Uterus (tissue), 4 donors: ENCODE measurements around the gene ADCY3. TPM values are rescaled to one million over a fixed set of nuclear protein-coding genes. Genes with fewer than 3 reads are reported as not detected.

Experiments used
- DNase-seq, 2 donors: peaks; one replicate each; pipeline ENCODE4 v3.0.0-alpha.2; 2019 to 2020
- H3K27ac ChIP-seq, 2 donors: fragments of 200-600 bp; sonication (generic); 1 replicate in 1 of 2; 2 replicates in 1 of 2; pipeline ENCODE4 v1.5.1; 2016 to 2018
- H3K27me3 ChIP-seq, 2 donors: fragments of 200-600 bp; sonication (generic); one replicate each; pipeline ENCODE4 v1.5.1; 2018 to 2019; ENCODE audit warnings: control low read depth in 1 of 2
- H3K36me3 ChIP-seq, 2 donors: fragments of 200-600 bp; sonication (generic); one replicate each; pipeline ENCODE4 v1.5.1; 2019; ENCODE audit warnings: control low read depth in 1 of 2
- H3K4me1 ChIP-seq, 2 donors: fragments of 200-600 bp; sonication (generic); one replicate each; pipeline ENCODE4 v1.5.1; 2018 to 2019; ENCODE audit warnings: control low read depth in 1 of 2
- H3K4me3 ChIP-seq, 2 donors: fragments of 200-600 bp; sonication (generic); 1 replicate in 1 of 2; 2 replicates in 1 of 2; pipeline ENCODE4 v1.5.1; 2018 to 2019; ENCODE audit warnings: mild to moderate bottlenecking in 1 of 2
- H3K9me3 ChIP-seq, 2 donors: fragments of 200-600 bp; sonication (generic); one replicate each; pipeline ENCODE4 v1.5.1; 2019; ENCODE audit warnings: control low read depth in 1 of 2
- POLR2A ChIP-seq, 2 donors: fragments of 450-650 bp; IDR thresholded peaks; one replicate each; pipeline ENCODE4 v1.6.1; 2016; ENCODE audit warnings: antibody characterized with exemption in 2 of 2, mild to moderate bottlenecking in 1 of 2, moderate library complexity in 1 of 2
- intact Hi-C: fragments of 100-400 bp; cut with DNase I; formaldehyde crosslinking; loops from one replicate; pipeline ENCODE4 v1.15.1; 2023; ENCODE audit warnings: low total_unique reads
- total RNA-seq, 4 donors: library from RNA; depleted of rRNA in 3 of 4; stranded (reverse); fragments of >200 nt in 3 of 4; gene quantifications; one replicate each; pipeline versions ENCODE4 v1.1.0 to v1.2.4, GENCODE V29; 2014 to 2023
- TF ChIP-seq, protein P1 (sequence below), 4 experiments: fragments of 200-600 bp in 2 of 4; fragments of 450-650 bp in 2 of 4; sonication (generic) in 2 of 4; IDR thresholded peaks; one replicate each; pipeline ENCODE4 v1.5.1; 2016 to 2019; ENCODE audit warnings: antibody characterized with exemption in 4 of 4, mild to moderate bottlenecking in 2 of 4, moderate library complexity in 1 of 4
- donor health status: DM: yes; HTN: yes; CAD: no.

Gene ADCY3
- total RNA-seq, 4 donors from 2014 or later, result 37.9 to 104 (median 51.7) TPM

- no peaks in the 10 kb centered on the region for H3K9me3 ChIP-seq
- intact Hi-C loops, result no loop called here
- no peaks in the 10 kb centered on the region for H3K4me1 ChIP-seq
- no peaks in the 10 kb centered on the region for H3K27me3 ChIP-seq
- no peak for TF ChIP-seq POLR2A (IDR thresholded peaks at IDR 0.05)
- TF ChIP-seq, protein P1, sequence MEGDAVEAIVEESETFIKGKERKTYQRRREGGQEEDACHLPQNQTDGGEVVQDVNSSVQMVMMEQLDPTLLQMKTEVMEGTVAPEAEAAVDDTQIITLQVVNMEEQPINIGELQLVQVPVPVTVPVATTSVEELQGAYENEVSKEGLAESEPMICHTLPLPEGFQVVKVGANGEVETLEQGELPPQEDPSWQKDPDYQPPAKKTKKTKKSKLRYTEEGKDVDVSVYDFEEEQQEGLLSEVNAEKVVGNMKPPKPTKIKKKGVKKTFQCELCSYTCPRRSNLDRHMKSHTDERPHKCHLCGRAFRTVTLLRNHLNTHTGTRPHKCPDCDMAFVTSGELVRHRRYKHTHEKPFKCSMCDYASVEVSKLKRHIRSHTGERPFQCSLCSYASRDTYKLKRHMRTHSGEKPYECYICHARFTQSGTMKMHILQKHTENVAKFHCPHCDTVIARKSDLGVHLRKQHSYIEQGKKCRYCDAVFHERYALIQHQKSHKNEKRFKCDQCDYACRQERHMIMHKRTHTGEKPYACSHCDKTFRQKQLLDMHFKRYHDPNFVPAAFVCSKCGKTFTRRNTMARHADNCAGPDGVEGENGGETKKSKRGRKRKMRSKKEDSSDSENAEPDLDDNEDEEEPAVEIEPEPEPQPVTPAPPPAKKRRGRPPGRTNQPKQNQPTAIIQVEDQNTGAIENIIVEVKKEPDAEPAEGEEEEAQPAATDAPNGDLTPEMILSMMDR (IDR thresholded peaks at IDR 0.05), result no peak
- H3K36me3 ChIP-seq, result no peaks in the 10 kb centered on the region
- DNase-seq, result no peak
- no peak overlapping the region for H3K27ac ChIP-seq
- no peak overlapping the region for H3K4me3 ChIP-seq
Observed at GRCh38 chr2:24948506-24948905, 28.5 kb upstream of the ADCY3 start.

- DNase-seq, result no peak
- Histone ChIP-seq H3K27ac (no peak overlapping the region), H3K36me3 (no peaks in the 10 kb centered on the region), H3K4me3 (no peak overlapping the region), H3K9me3 (no peaks in the 10 kb centered on the region), H3K27me3 (no peaks in the 10 kb centered on the region), H3K4me1 (no peaks in the 10 kb centered on the region)
- no peak for TF ChIP-seq POLR2A (IDR thresholded peaks at IDR 0.05)
- TF ChIP-seq, protein P1 (IDR thresholded peaks at IDR 0.05), result no peak
- intact Hi-C loops, result no loop called here
Observed at GRCh38 chr2:24947561-24948157, 27.6 kb upstream of the ADCY3 start.

GRCh38 chr2:24945907-24946306 lies 25.9 kb upstream of the ADCY3 start:
- H3K4me3 ChIP-seq, result no peak overlapping the region
- no peaks in the 10 kb centered on the region for H3K9me3 ChIP-seq
- no peaks in the 10 kb centered on the region for H3K27me3 ChIP-seq
- no peaks in the 10 kb centered on the region for H3K4me1 ChIP-seq
- no peak for DNase-seq
- no peaks in the 10 kb centered on the region for H3K36me3 ChIP-seq
- H3K27ac ChIP-seq, result no peak overlapping the region
- no peak for TF ChIP-seq POLR2A (IDR thresholded peaks at IDR 0.05)
- TF ChIP-seq, protein P1 (IDR thresholded peaks at IDR 0.05), result no peak
- intact Hi-C loops, result no loop called here

GRCh38 chr2:24943427-24944053 lies 23.5 kb upstream of the ADCY3 start:
- Histone ChIP-seq H3K36me3 (no peaks in the 10 kb centered on the region), H3K4me1 (no peaks in the 10 kb centered on the region), H3K4me3 (no peak overlapping the region), H3K27ac (no peak overlapping the region), H3K9me3 (no peaks in the 10 kb centered on the region), H3K27me3 (no peaks in the 10 kb centered on the region)
- intact Hi-C loops, result no loop called here
- TF ChIP-seq, protein P1 (IDR thresholded peaks at IDR 0.05), result no peak
- no peak for TF ChIP-seq POLR2A (IDR thresholded peaks at IDR 0.05)
- no peak for DNase-seq

DNA sequence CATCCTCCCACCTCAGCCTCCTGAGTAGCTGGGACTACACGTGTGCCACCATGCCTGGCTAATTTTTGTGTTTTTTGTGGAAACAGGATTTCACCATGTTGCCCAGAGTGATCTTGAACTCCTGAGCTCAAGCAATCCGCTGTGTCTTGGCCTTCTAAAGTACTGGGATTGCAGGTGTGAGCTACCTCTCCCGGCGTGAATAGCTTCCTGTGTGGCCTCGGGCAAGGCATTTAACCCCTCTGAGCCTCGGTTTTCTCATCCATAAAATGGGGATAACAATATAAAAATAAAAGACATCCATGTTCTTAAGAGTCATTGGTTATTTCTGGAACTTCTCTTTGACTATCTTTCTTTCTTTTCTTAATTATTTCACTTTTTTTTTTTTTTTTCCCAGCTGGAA lies 19.3 kb upstream of the ADCY3 start:
- DNase-seq, result no peak
- H3K27ac ChIP-seq, result no peak overlapping the region
- intact Hi-C loops, result no loop called here
- H3K4me1 ChIP-seq, result no peaks in the 10 kb centered on the region
- H3K9me3 ChIP-seq, result no peaks in the 10 kb centered on the region
- no peaks in the 10 kb centered on the region for H3K36me3 ChIP-seq
- TF ChIP-seq POLR2A (IDR thresholded peaks at IDR 0.05), result no peak
- H3K4me3 ChIP-seq, result no peak overlapping the region
- H3K27me3 ChIP-seq, result no peaks in the 10 kb centered on the region
